Stimulated activated CD4-positive, alpha-beta T cell treated with anti-CD3 and anti-CD28 coated beads, Interleukin-1b, Interleukin-23, amount 100 ng/mL, for 24 hours (primary cell): ENCODE results near the gene LITAFD.
A peak's percentile ranks its signal among the peaks of the same experiment; 100 is the strongest.

Source experiments
- DNase-seq, 4 experiments: peaks; one replicate each; pipeline ENCODE4 v3.0.0-alpha.2; 2020; ENCODE audit warnings: low read depth in 4 of 4, low spot score in 1 of 4

The LITAFD gene

GRCh38 chr16:8919089-8919933 lies 37.2 kb downstream of the LITAFD start:
- no peak for DNase-seq

DNA sequence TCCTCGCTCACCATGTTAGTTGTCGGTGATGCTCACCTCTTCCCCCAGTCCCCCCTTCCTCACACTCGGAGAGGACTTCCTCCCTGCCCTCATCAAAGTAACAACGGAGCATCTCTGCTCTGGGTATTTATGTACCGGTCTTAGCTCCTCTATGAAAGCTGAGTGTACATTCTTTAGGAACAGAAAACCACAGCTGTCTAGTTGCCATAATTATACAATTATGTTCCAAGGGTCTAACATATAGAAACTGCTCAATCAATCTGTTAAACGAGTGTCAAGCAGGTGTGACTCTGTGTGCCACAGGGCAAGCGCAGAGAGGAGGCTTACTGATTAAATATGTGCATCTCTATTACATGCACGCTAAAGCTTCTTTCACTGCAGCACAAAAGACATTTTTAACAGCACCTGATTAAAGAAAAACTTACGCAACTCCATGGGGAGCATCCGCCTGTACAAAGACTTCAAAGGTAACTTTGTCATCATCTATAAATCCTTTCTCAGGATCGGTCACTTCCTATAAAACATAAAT lies 37.8 kb downstream of the LITAFD start:
- no peak for DNase-seq

GRCh38 chr16:8920645-8921346 lies 38.6 kb downstream of the LITAFD start:
- no peak for DNase-seq

DNA sequence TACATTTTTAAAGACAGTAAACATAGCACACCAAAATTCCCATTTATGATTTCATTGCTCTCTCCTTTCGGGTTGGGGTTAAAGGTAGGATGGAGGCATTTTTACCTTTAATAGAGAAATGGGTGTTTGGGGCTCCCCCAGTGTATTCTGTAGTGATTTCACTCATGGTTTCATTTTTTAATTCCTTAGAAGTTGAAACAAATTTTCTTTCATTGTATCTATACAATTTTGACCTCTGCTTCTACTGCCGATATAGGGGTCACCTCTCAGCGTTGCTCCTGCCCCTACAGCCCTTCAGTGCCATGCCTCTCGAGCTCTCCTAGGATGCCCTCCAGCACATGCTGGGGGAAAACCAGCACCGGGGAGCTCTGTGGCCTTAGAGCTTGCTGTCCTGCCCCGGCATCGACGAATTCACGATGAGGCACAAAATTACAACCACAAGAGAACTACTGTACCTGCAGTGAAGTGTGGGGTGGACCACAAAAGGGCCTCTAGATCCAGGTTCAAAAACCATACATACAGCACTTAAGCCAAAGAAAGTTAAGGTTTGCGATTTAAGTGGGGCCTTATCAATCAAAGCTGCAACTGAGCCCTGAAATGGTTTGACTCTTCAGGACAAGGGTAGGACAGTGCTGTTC lies 39.3 kb downstream of the LITAFD start:
- DNase-seq = no peak

DNA sequence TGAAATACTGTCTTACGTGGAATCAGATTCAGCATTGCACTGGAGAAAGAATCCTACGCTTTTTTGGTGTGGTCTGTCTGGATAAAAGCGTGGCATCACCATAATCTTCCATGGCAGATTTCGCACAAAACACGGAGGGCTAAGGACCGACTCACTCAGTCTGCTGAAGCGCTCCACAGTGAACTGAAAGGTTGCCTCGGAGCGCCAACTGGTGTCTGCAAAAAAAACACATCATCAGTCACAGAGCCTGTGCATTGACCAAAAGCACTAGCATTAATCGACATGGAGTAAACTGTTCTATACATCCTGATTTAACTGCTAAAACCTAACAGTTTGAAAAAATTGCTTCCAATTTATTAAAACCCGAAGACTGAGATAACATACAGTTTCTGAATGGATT lies 41.0 kb downstream of the LITAFD start:
- no peak for DNase-seq

DNA sequence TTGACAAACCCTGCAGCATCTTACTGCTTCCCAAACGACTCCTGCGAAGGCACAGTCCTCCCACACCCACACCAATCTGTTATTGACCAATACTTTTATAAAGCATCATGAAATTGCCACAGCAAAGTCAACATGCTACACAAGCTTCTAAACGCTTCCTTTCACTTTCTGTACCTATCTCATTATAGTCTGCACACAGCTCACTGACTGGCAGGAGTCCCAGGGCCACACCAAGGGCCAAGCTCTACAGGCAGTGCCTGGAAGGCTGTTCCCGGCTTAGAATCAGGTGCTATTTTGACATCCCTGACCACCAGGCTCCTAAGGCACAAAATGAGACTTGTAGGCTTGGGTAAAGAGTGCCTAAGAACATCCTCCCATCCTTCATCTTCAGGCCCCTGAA lies 42.1 kb downstream of the LITAFD start:
- no peak for DNase-seq

- no peak for DNase-seq
These were observed 43.3 kb downstream of the LITAFD start for GRCh38 chr16:8925455-8925854.

- no peak for DNase-seq
These were observed 44.7 kb downstream of the LITAFD start for GRCh38 chr16:8926827-8927226.

- peak in 2 of 4 experiments; percentile 15 to 29 for DNase-seq
These were observed 46.4 kb downstream of the LITAFD start for GRCh38 chr16:8928467-8928957.

DNA sequence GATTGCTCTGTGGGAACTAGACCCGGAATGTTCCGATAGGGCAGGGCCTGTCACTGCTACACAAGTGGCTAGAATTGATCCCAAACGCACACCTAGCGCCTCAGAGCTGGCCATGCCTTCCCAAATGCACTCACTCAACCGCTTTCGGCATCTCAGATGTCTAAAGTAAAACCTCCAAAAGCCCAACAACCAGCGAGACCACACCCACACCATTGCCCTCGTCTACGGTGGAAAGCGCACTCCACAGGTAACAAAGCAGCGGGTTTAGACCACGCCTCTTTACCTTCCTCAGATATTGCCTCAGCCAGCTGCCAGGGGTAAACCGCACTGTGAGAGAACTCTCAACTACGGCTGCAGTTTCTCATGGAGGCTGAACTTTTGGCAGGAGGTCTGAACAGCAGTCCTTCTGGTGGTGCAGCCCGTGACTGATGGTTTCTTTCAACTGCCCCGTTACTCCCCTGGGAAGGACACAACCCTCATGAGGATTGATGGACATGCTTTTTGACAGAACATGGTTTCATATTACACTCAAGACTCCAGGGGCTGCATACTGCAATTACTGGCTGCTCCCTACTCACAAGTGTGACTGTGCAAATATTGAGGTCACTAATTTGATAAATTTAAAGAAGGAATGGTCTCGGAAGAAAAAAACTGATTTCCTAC lies 47.1 kb downstream of the LITAFD start:
- DNase-seq = no peak

GRCh38 chr16:8931859-8932258 lies 49.7 kb downstream of the LITAFD start:
- DNase-seq = peak; percentile 13 to 29 (median 16)

DNA sequence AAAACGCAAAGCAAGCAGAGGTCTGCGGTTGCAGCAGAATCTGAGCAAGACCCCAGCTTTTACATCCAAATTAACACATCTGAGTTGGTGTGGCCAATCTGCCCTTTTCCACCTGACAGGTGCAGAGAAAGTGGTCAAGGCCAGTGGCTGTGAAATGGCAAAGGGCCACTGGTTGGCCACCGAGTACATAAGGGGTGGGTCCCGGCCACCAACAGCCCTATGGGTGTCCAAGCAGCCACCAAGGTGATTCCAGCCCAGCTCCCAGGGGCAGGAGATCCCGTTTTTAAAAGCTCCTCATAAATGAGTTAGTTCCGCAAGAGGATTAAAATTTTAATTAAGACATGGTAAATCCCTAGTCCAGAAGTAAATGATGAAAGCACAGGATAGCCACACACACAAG lies 52.5 kb downstream of the LITAFD start:
- DNase-seq = no peak
